ENCODE data around the gene CEP83. TPM values are rescaled to one million over a fixed set of nuclear protein-coding genes. Genes with fewer than 3 reads are reported as not detected.

The CEP83 gene
- total and polyA plus RNA-seq, 8 donors: 7.0 to 14.5 (median 8.7) TPM

- no peak overlapping the region for H3K4me3 ChIP-seq
- ATAC-seq: no peak
- H3K27ac ChIP-seq: no peak overlapping the region
- no peak for TF ChIP-seq CTCF (IDR thresholded peaks at IDR 0.05)
- WGBS, 2 donors: 67 to 72% methylated on average over 1 of the region's 1 CpG
- H3K27me3 ChIP-seq: no peaks in the 10 kb centered on the region
- peaks cover 0 to 7% (median 0%) of the 10 kb centered on the region in 3 donors for H3K4me1 ChIP-seq
- DNase-seq: no peak
- H3K9me3 ChIP-seq: no peaks in the 10 kb centered on the region
- H3K36me3 ChIP-seq: no peaks in the 10 kb centered on the region
- FAIRE-seq: no peak
- intact Hi-C loops (cut with DNase I): no loop called here
Observed at GRCh38 chr12:94299846-94300245, 159.8 kb downstream of the CEP83 start.

- 95 to 98% methylated on average over 2 of the region's 2 CpGs for WGBS, 2 donors
- FAIRE-seq: no peak
- no peaks in the 10 kb centered on the region for H3K27me3 ChIP-seq
- H3K9me3 ChIP-seq: no peaks in the 10 kb centered on the region
- H3K4me1 ChIP-seq: peaks cover 0 to 7% (median 0%) of the 10 kb centered on the region in 3 donors
- H3K27ac ChIP-seq: no peak overlapping the region
- H3K4me3 ChIP-seq: no peak overlapping the region
- intact Hi-C loops (cut with DNase I): no loop called here
- no peak for DNase-seq
- ATAC-seq: no peak
- no peak for TF ChIP-seq CTCF (IDR thresholded peaks at IDR 0.05)
- no peaks in the 10 kb centered on the region for H3K36me3 ChIP-seq
Observed at GRCh38 chr12:94297876-94298505, 161.7 kb downstream of the CEP83 start.

- DNase-seq (no peak), ATAC-seq (no peak), FAIRE-seq (no peak)
- Histone ChIP-seq H3K27me3 (no peaks in the 10 kb centered on the region), H3K4me3 (no peak overlapping the region), H3K27ac (no peak overlapping the region), H3K36me3 (no peaks in the 10 kb centered on the region), H3K9me3 (no peaks in the 10 kb centered on the region), H3K4me1 (peaks cover 0 to 7% (median 0%) of the 10 kb centered on the region in 3 donors)
- no peak for TF ChIP-seq CTCF (IDR thresholded peaks at IDR 0.05)
- intact Hi-C loops (cut with DNase I): no loop called here
- 91 to 94% methylated on average over 6 of the region's 6 CpGs for WGBS, 2 donors
Observed at GRCh38 chr12:94297096-94297699, 162.5 kb downstream of the CEP83 start.

GRCh38 chr12:94290353-94290752 is 169.3 kb downstream of the CEP83 start:
- WGBS, 2 donors: 76 to 80% methylated on average over 4 of the region's 4 CpGs
- no peaks in the 10 kb centered on the region for H3K4me1 ChIP-seq
- ATAC-seq: peak in 2 of 4 donors; percentile 13 to 17
- no peak for DNase-seq
- FAIRE-seq: no peak
- no peak overlapping the region for H3K27ac ChIP-seq
- no peak overlapping the region for H3K4me3 ChIP-seq
- no peaks in the 10 kb centered on the region for H3K9me3 ChIP-seq
- no peak for TF ChIP-seq CTCF (IDR thresholded peaks at IDR 0.05)
- H3K36me3 ChIP-seq: no peaks in the 10 kb centered on the region
- intact Hi-C loops (cut with DNase I): no loop called here
- H3K27me3 ChIP-seq: no peaks in the 10 kb centered on the region
